Osteocyte (in vitro differentiated cells): ENCODE data around the gene HMGCS2. TPM values are rescaled to one million over a fixed set of nuclear protein-coding genes. Genes with fewer than 3 reads are reported as not detected.
"Not testable (repeated sequence)": the region's sequence is repeated elsewhere in the genome, so short reads cannot be mapped to it uniquely, and the experiment has no call there.

Source experiments
- DNase-seq: peaks from one replicate; pipeline ENCODE4 v3.0.0; 2021; ENCODE audit warnings: mixed read lengths; ENCODE audit not compliant: unreplicated experiment; ENCODE audit errors: extremely low spot score
- H3K27ac Mint-ChIP-seq: one replicate; pipeline ENCODE4 v1.8.0; 2021; ENCODE audit warnings: mild to moderate bottlenecking, mixed read lengths; ENCODE audit not compliant: unreplicated experiment
- H3K27me3 Mint-ChIP-seq: one replicate; pipeline ENCODE4 v1.8.0; 2021; ENCODE audit warnings: mixed read lengths; ENCODE audit not compliant: unreplicated experiment
- H3K36me3 Mint-ChIP-seq: one replicate; pipeline ENCODE4 v1.8.0; 2021; ENCODE audit warnings: mixed read lengths; ENCODE audit not compliant: unreplicated experiment
- H3K4me1 Mint-ChIP-seq: one replicate; pipeline ENCODE4 v1.8.0; 2021; ENCODE audit warnings: mixed read lengths; ENCODE audit not compliant: unreplicated experiment
- H3K4me3 Mint-ChIP-seq: one replicate; pipeline ENCODE4 v1.8.0; 2021; ENCODE audit warnings: mild to moderate bottlenecking, moderate library complexity, mixed read lengths; ENCODE audit not compliant: unreplicated experiment
- H3K9me3 Mint-ChIP-seq: one replicate; pipeline ENCODE4 v1.8.0; 2021; ENCODE audit warnings: mixed read lengths; ENCODE audit not compliant: unreplicated experiment
- CTCF ChIP-seq: fragments of 200-600 bp; sonication (generic); IDR thresholded peaks from 2 replicates; pipeline ENCODE4 v1.5.0; 2021; ENCODE audit warnings: antibody characterized with exemption, mild to moderate bottlenecking, moderate library complexity
- total RNA-seq: library from RNA; stranded (reverse); gene quantifications from 2 replicates; pipeline ENCODE4 v1.2.1, GENCODE V29; 2021

The HMGCS2 gene
- total RNA-seq, 1 donor from 2014 or later: not detected

GRCh38 chr1:119791377-119791776 is 22.7 kb upstream of the HMGCS2 start:
- no peaks in the 10 kb centered on the region for H3K4me1 Mint-ChIP-seq
- DNase-seq: no peak
- H3K27me3 Mint-ChIP-seq: peaks cover 54% of the 10 kb centered on the region
- no peaks in the 10 kb centered on the region for H3K9me3 Mint-ChIP-seq
- H3K27ac Mint-ChIP-seq: no peak overlapping the region
- TF ChIP-seq CTCF: no peak
- no peaks in the 10 kb centered on the region for H3K36me3 Mint-ChIP-seq
- no peak overlapping the region for H3K4me3 Mint-ChIP-seq

GRCh38 chr1:119790451-119791198 is 21.9 kb upstream of the HMGCS2 start:
- no peak for TF ChIP-seq CTCF
- Mint-ChIP-seq H3K9me3 (no peaks in the 10 kb centered on the region), H3K27me3 (peaks cover 59% of the 10 kb centered on the region), H3K4me1 (no peaks in the 10 kb centered on the region), H3K36me3 (no peaks in the 10 kb centered on the region), H3K27ac (no peak overlapping the region), H3K4me3 (no peak overlapping the region)
- DNase-seq: no peak

- TF ChIP-seq CTCF: no peak
- DNase-seq: no peak
- H3K27ac Mint-ChIP-seq: no peak overlapping the region
- H3K9me3 Mint-ChIP-seq: no peaks in the 10 kb centered on the region
- no peaks in the 10 kb centered on the region for H3K36me3 Mint-ChIP-seq
- no peaks in the 10 kb centered on the region for H3K4me1 Mint-ChIP-seq
- no peak overlapping the region for H3K4me3 Mint-ChIP-seq
- peaks cover 71% of the 10 kb centered on the region for H3K27me3 Mint-ChIP-seq
Observed at GRCh38 chr1:119787776-119788175, 19.1 kb upstream of the HMGCS2 start.

GRCh38 chr1:119786473-119787050 is 17.9 kb upstream of the HMGCS2 start:
- H3K27me3 Mint-ChIP-seq: peaks cover 73% of the 10 kb centered on the region
- not testable (repeated sequence) for H3K4me1 Mint-ChIP-seq, H3K9me3 Mint-ChIP-seq, H3K27ac Mint-ChIP-seq, DNase-seq, H3K4me3 Mint-ChIP-seq, H3K36me3 Mint-ChIP-seq

GRCh38 chr1:119786046-119786445 is 17.3 kb upstream of the HMGCS2 start:
- H3K4me3 Mint-ChIP-seq, H3K9me3 Mint-ChIP-seq, DNase-seq, H3K36me3 Mint-ChIP-seq, H3K4me1 Mint-ChIP-seq, H3K27ac Mint-ChIP-seq: not testable (repeated sequence)
- peaks cover 75% of the 10 kb centered on the region for H3K27me3 Mint-ChIP-seq

- TF ChIP-seq CTCF: no peak
- no peaks in the 10 kb centered on the region for H3K4me1 Mint-ChIP-seq
Observed at GRCh38 chr1:119784191-119784781, 15.6 kb upstream of the HMGCS2 start.

More at GRCh38 chr1:119784191-119784781, 15.6 kb upstream of the HMGCS2 start:
- H3K36me3 Mint-ChIP-seq: no peaks in the 10 kb centered on the region
- H3K27ac Mint-ChIP-seq: no peak overlapping the region
- no peak for DNase-seq
- no peak overlapping the region for H3K4me3 Mint-ChIP-seq
- peaks cover 70% of the 10 kb centered on the region for H3K27me3 Mint-ChIP-seq
- no peaks in the 10 kb centered on the region for H3K9me3 Mint-ChIP-seq
